Measurements from ENCODE around the gene SIT1.
"Not testable (repeated sequence)": the region's sequence is repeated elsewhere in the genome, so short reads cannot be mapped to it uniquely, and the experiment has no call there.

Gene SIT1

GRCh38 chr9:35658137-35658967 lies 7.6 kb upstream of the SIT1 start, which contains the start of gene CCDC107:
Gene CCDC107, plus strand, starts transcription at chr9:35658292. Its CDS starts 88 bp downstream, at chr9:35658380.
- peak; percentile 94 for DNase-seq

DNA sequence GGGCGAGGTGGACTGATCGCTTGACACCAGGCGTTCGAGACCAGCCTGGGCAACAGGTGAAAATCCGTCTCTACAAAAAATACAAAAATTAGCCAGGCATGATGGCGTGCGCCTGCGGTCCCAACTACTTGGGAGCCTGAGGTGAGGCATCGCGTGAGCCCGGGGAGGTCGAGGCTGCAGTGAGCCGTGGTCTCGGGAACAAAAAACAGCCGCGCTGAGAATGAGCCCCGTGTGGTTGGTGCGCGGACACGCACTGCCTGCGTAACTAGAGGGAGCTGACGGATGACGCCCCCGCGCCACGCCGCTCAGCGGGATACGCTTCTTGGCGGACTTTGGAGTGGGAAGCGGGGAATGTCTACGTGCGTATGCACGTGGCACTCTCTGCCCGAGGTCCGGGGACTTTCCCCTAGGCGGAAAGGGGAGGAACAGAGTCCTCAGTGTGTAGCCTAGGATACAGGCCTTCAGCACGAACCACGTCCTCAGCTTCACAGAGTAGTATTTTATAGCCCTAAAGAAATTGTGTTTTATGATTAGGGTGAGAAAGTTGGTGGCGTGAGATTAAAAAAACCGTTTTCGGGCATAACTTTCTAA lies 6.9 kb upstream of the SIT1 start, which contains the start of gene RMRP:
TSS of gene RMRP (minus strand) at position 474 of the 591 bp plus-strand sequence.
- peak; percentile 97 for DNase-seq

- DNase-seq = peak; percentile 67
These were observed 6.3 kb upstream of the SIT1 start for GRCh38 chr9:35656831-35657545.

DNA sequence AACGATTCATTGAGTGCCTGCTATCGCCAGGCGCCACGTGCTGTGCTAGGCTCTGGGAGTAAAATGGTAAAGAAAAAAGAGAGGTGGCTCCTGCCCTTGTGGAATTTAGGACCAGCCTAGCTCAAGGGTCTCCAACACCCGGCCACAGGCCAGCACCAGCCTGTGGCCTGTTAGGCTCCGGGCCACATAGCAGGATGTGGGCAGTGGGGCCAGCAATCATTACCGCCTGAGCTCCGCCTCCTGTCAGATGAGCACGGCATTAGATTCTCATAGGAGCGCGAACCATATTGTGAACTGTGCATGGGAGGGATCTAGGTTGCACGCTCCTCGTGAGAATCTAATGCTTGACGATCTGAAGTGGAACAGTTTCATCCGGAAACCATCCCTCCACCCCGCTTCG lies 5.6 kb upstream of the SIT1 start:
- DNase-seq = no peak

DNA sequence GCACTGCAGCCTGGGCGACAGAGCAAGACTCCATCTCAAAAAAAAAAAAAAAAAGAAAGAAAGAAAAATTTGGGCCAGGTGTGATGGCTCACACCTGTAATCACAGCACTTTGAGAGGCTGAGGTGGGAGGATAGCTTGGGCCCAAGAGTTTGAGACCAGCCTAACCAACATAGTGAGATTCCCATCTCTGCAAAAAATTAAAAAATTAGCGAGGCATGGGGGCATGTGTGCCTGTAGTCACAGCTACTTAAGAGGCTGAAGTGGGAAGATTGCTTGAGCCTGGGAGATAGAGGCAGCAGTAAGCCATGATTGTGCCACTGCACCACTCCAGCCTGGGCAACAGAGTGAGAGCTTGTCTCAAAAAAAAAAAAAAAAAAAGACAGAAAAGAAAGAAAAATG lies 2.9 kb upstream of the SIT1 start:
- no peak for DNase-seq

DNA sequence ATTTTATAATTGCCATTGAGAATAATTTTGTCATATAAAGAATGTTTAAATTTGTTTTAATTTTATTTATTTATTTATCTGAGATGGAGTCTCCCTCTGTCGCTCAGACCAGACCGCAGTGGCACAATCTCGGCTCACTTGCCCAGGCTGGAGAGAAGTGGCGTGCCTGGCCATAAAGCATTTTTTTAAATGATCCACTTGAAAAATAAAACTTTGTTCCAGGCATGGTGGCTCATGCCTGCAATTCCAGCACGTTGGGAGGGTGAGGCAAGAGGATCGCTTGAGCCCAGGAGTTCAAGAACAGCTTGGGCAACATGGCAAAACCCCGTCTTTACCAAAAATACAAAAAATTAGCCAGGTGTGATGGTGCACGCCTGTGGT lies 2.1 kb upstream of the SIT1 start:
- no peak for DNase-seq

DNA sequence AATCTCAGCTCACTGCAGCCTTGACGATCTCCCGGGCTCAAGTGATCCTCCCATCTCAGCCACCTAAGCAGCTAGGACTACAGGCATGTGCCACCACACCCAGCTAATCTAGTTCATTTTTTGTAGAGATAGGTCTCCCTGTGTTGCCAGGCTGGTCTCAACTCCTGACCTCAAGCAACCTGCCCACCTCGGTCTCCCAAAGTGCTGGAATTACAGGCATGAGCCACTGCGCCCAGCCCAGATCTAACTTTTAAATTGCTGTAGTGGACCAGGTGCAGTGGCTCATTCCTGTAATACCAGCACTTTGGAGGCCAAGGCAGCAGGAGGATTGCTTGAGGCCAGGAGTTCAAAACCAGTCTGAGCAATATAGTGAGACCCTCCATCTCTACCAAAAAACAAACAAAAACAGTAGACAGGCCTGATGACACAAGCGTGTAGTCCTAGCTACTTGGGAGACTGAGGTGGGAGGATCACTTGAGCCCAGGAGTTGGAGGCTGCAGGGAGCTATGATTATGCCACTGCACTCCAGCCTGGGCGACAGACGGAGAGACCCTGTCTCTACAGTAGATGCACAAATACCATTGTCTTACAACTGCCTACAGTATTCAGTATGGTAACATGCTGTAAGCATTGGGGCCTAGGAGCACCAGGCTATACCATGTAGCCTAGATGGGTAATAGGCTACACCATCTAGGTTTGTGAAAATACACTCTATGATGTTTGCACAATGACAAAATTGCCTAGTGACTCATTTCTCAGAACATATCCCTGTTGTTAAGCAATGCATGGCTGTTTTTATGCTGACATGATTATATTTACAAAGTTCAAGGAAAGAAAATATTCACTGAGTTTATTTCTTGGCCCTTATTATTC lies 1.5 kb upstream of the SIT1 start:
- no peak for DNase-seq

DNA sequence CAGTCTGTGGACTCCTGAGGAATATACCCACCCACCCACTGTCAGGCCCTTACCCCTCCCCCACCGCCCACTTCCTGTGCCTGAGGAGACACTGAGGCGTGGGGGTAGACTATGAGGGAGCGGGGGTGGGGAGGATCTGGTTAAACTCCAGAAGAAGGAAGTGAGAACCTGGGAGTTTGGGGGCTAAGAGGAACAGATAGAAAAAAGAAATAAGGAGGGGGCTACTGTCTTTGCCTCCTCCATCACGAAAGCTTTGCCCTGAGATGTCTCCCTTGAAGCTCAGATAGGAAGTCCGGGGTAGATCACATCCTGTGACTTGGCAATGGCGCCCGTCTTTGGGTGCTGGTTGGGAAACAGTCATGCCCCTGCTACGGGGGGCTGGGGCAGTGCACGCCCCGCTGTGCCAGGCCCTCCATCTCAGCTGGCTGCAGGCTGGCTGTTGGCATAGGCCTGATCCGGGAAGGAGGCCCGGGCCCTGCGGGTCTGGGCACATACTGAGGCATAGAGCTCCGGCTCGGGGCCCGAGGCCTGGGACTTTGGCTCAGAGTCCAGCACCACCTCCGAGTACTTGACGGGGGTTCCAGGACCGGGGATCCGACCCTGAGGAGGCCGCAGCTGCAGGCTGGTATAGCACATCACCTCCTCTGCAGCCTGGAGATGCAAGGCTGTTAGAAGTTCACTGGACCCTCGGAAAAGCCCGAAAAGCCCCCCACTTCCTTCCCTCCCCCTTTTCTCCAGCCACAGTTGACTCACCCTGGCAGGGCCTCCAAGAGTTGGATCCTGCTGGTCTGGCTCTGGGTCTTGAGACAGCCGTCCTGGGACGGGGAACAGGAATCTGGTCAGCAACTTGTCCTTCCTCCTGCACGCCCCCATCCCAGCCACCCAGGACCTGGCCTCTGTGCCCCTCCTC lies 1.0 kb downstream of the SIT1 start:
- DNase-seq = no peak

- peak; percentile 96 for DNase-seq
These were observed 4.0 kb downstream of the SIT1 start for GRCh38 chr9:35646533-35647265.

GRCh38 chr9:35646153-35646532 lies 4.6 kb downstream of the SIT1 start:
- DNase-seq = no peak

DNA sequence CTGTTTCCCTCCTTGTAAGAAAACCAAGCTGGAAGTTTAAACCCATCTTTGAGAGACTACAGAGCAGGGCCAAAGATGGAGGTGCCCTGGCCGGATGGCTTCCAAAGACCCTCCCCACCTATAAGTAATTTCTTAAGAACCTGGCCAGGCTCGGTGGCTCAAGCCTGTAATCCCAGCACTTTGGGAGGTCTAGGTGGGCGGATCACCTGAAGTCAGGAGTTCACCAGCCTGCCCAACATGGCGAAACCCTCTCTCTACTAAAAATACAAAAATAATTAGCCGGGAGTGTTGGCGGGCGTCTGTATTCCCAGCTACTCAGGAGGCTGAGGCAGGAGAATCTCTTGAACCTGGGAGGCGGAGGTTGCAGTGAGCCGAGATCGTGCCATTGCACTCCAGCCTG lies 5.0 kb downstream of the SIT1 start:
- peak; percentile 36 for DNase-seq

DNA sequence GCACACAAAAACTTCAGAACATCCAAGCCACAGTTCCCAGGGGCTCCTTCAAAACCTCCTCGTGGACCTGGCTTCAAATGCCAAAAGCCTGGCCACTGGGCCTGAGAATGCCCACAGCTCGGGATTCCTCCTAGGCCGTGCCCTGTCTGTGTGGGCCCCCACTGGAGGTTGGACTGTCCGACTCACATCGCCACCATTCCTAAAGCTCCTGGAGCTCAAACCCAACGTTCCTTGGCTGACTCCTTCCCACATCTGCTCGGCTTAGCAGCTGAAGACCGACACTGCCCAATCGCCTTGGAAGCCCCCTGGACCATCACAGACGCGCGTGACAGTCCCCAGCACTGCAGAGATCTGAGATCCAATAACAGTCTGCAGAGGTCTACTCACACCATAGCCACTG lies 7.7 kb downstream of the SIT1 start:
- DNase-seq = no peak

DNA sequence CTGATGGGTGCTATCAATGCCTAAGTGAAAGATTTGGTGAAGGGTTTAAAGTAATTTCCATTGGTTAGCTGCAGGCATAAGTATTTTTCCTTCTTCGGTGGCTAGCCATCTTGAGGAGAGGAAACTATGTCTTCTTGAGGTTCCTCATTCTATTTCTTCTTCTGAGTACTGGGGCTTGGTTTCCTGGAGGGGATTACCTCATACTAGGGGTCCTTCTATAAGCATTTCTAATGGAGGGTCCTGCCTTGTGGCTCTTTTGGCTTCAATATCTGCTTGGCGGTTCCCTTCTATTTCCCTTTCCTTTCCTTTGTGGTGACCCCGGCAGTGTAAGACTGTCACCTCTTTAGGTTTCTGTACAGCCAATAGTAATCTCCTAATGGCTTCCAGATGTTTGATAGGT lies 9.3 kb downstream of the SIT1 start:
- DNase-seq = not testable (repeated sequence)

DNA sequence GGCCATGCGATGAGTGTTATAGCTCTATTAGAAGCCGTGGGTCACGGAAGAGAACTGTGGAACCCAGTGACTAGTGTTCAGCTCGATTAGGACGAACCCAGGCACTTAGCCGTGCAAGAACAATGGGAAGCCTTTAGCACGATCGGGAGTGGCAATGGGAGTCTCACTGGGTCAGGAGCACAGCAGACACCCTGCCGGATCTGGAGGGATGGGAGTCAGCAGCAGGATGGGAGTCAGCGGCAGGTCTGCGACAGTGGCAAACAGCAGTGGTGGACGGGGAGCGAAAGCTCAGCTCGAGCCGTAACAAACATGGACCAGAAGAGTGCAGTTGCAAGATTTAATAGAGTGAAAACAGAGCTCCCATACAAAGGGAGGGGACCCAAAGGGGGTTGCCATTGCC lies 10.3 kb downstream of the SIT1 start:
- not testable (repeated sequence) for DNase-seq

- no peak for DNase-seq
These were observed 11.1 kb downstream of the SIT1 start for GRCh38 chr9:35639631-35640030.

DNA sequence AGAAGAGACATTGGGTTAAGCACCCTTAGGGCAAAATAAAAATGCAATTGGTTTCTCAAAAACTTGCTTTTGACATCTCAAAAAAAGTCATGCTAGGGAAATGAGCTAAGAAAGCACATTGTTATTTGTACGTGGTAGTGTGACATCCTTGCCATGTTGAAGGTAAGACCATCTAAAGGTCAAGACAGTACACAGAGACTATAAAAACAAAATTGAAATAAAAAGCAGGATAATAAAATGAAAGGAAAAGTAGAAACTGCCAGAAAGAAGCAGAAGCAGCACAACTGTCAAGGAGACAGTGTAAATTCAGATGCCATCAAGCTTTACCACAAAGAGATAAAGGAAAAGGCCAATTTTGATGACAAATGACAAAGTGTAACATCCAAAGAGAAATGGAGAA lies 11.5 kb downstream of the SIT1 start:
- DNase-seq = not testable (repeated sequence)

GRCh38 chr9:35638751-35639150 lies 12.0 kb downstream of the SIT1 start:
- DNase-seq = not testable (repeated sequence)

DNA sequence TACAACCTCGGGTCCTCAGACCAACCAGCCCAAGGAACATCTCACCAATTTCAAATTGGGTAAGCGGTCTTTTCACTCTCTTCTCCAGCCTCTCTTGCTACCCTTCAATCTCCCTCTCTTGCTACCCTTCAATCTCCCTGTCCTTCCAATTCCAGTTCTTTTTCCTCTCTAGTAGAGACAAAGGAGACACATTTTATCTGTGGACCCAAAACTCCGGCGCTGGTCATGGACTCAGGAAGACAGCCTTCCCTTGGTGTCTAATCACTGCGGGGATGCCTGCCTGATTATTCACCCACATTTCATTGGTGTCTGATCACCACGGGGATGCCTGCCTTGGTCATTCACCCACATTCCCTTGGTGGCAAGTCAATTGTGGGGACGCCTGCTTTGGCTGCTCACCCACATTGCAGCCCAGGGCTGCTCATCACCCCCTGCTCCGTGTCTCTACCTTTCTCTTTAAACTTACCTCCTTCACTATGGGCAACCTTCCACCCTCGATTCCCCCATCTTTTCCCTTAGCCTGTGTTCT lies 13.2 kb downstream of the SIT1 start:
- DNase-seq = not testable (repeated sequence)

DNA sequence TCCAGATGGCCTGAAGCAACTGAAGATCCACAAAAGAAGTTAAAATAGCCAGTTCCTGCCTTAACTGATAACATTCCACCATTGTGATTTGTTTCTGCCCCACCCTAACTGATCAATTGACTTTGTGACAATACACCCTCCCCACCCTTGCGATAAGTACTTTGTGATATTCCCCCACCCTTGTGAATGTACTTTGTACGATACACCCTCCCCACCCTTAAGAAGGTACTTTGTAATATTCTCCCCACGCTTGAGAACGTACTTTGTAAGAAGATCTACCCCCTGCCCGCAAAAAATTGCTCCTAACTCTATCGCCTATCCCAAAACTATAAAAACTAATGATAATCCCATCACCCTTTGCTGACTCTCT lies 13.9 kb downstream of the SIT1 start:
- DNase-seq = not testable (repeated sequence)

GRCh38 chr9:35636135-35636876 lies 14.4 kb downstream of the SIT1 start:
- no peak for DNase-seq

All from right forelimb (tissue), 1 donor.